ENCODE data around the gene TRIM36.

The TRIM36 gene

GRCh38 chr5:115166744-115167393 is 2.8 kb downstream of the TRIM36 start:
- DNase-seq = no peak

- DNase-seq = no peak
Observed at GRCh38 chr5:115165790-115166189, 3.9 kb downstream of the TRIM36 start.

GRCh38 chr5:115160975-115161475 is 8.7 kb downstream of the TRIM36 start:
- DNase-seq = no peak

GRCh38 chr5:115151208-115151805 is 18.4 kb downstream of the TRIM36 start:
- DNase-seq = no peak

- no peak for DNase-seq
Observed at GRCh38 chr5:115150512-115150911, 19.2 kb downstream of the TRIM36 start.

GRCh38 chr5:115147052-115147451 is 22.7 kb downstream of the TRIM36 start:
- no peak for DNase-seq

GRCh38 chr5:115136294-115136693 is 33.4 kb downstream of the TRIM36 start:
- DNase-seq = no peak

GRCh38 chr5:115132465-115132864 is 37.2 kb downstream of the TRIM36 start:
- no peak for DNase-seq

- no peak for DNase-seq
Observed at GRCh38 chr5:115126303-115126702, 43.4 kb downstream of the TRIM36 start.

GRCh38 chr5:115124741-115125140 is 45.0 kb downstream of the TRIM36 start:
- no peak for DNase-seq

GRCh38 chr5:115116001-115116400 is 53.7 kb downstream of the TRIM36 start:
- DNase-seq = no peak

GRCh38 chr5:115109840-115110239 is 59.9 kb downstream of the TRIM36 start:
- no peak for DNase-seq

GRCh38 chr5:115109356-115109755 is 60.4 kb downstream of the TRIM36 start:
- DNase-seq = no peak

GRCh38 chr5:115100319-115100955 is 69.3 kb downstream of the TRIM36 start:
- DNase-seq = no peak

GRCh38 chr5:115098041-115098702 is 71.5 kb downstream of the TRIM36 start:
- DNase-seq = peak in 1 of 2 experiments; percentile 29

GRCh38 chr5:115097236-115097635 is 72.5 kb downstream of the TRIM36 start:
- no peak for DNase-seq

- no peak for DNase-seq
Observed at GRCh38 chr5:115096034-115096769, 73.5 kb downstream of the TRIM36 start.

- no peak for DNase-seq
Observed at GRCh38 chr5:115087951-115088350, 81.8 kb downstream of the TRIM36 start.

- no peak for DNase-seq
Observed at GRCh38 chr5:115086473-115086872, 83.2 kb downstream of the TRIM36 start.

- DNase-seq = no peak
Observed at GRCh38 chr5:115084246-115084793, 85.4 kb downstream of the TRIM36 start.

- no peak for DNase-seq
Observed at GRCh38 chr5:115079924-115080623, 89.6 kb downstream of the TRIM36 start.
